GM21825 (cell line): ENCODE results near the gene DNASE1L3.

Experiments used
- ATAC-seq: cut with Tn5 transposase; IDR thresholded peaks from one replicate; pipeline ENCODE4 v1.9.1; 2021; ENCODE audit warnings: mild to moderate bottlenecking, moderate library complexity; ENCODE audit not compliant: unreplicated experiment

The DNASE1L3 gene

GRCh38 chr3:58164199-58164879, 46.4 kb downstream of the DNASE1L3 start:
- ATAC-seq: no peak

GRCh38 chr3:58163234-58163633, 47.5 kb downstream of the DNASE1L3 start:
- no peak for ATAC-seq

- ATAC-seq: no peak
Observed at GRCh38 chr3:58161435-58162398, 49.1 kb downstream of the DNASE1L3 start.

GRCh38 chr3:58160399-58160798, 50.4 kb downstream of the DNASE1L3 start:
- no peak for ATAC-seq

GRCh38 chr3:58158442-58159153, 52.2 kb downstream of the DNASE1L3 start:
- ATAC-seq: no peak

GRCh38 chr3:58157700-58158099, 53.1 kb downstream of the DNASE1L3 start:
- ATAC-seq: no peak

GRCh38 chr3:58155838-58156237, 54.9 kb downstream of the DNASE1L3 start:
- no peak for ATAC-seq

GRCh38 chr3:58154626-58155449, 55.9 kb downstream of the DNASE1L3 start:
- no peak for ATAC-seq

- no peak for ATAC-seq
Observed at GRCh38 chr3:58153371-58153770, 57.4 kb downstream of the DNASE1L3 start.

- ATAC-seq: no peak
Observed at GRCh38 chr3:58152225-58153015, 58.4 kb downstream of the DNASE1L3 start.

GRCh38 chr3:58151637-58152036, 59.1 kb downstream of the DNASE1L3 start:
- no peak for ATAC-seq

- no peak for ATAC-seq
Observed at GRCh38 chr3:58150810-58151199, 60.0 kb downstream of the DNASE1L3 start.

GRCh38 chr3:58150130-58150809, 60.5 kb downstream of the DNASE1L3 start:
- no peak for ATAC-seq

- no peak for ATAC-seq
Observed at GRCh38 chr3:58148049-58148448, 62.7 kb downstream of the DNASE1L3 start.

- ATAC-seq: no peak
Observed at GRCh38 chr3:58144478-58145325, 66.1 kb downstream of the DNASE1L3 start.

- no peak for ATAC-seq
Observed at GRCh38 chr3:58143417-58144055, 67.2 kb downstream of the DNASE1L3 start.
